ENCODE measurements around the gene LTB. TPM values are rescaled to one million over a fixed set of nuclear protein-coding genes. Genes with fewer than 3 reads are reported as not detected.

The LTB gene
- total RNA-seq, 1 experiment from 2014 or later, result not detected

GRCh38 chr6:31609519-31610406 is 27.5 kb upstream of the LTB start:
- Mint-ChIP-seq H3K9me3 (ENCODE audit: unreplicated experiment) (no peaks in the 10 kb centered on the region), H3K4me3 (ENCODE audit: unreplicated experiment) (no peak overlapping the region), H3K4me1 (ENCODE audit: low read depth, unreplicated experiment) (peaks cover 9% of the 10 kb centered on the region), H3K27ac (ENCODE audit: unreplicated experiment) (no peak overlapping the region), H3K36me3 (ENCODE audit: insufficient read depth, unreplicated experiment) (peaks cover 4% of the 10 kb centered on the region), H3K27me3 (ENCODE audit: insufficient read depth, unreplicated experiment) (no peaks in the 10 kb centered on the region)
- ChIA-PET CTCF (interaction anchor here (0.5 kb wide), 1 partner anchor 1959 kb away, joined by 4 read pairs; no protein-coding TSS in a partner anchor), POLR2A (no interaction called here)
- BruUV-seq (replicated peaks), result no TSS peak
- no peaks in the 10 kb centered on the region for H3K36me3 ChIP-seq (ENCODE audit: control insufficient read depth, insufficient read depth, low read length)
- no peaks in the 10 kb centered on the region for H3K9me3 ChIP-seq
- H3K27me3 ChIP-seq (replicated peaks; ENCODE audit: control insufficient read depth, insufficient read depth, low read length), result no peaks in the 10 kb centered on the region
- intact Hi-C loops (cut with micrococcal nuclease; ENCODE audit: unreplicated experiment), result no loop called here
- DNase-seq, result no peak
- TF ChIP-seq CTCF (IDR thresholded peaks at IDR 0.05; ENCODE audit: insufficient read depth in 1 of 2, low read depth in 1 of 2, low read length in 1 of 2, severe bottlenecking in 1 of 2, unreplicated experiment in 1 of 2), result no peak
- H3K4me1 ChIP-seq, result peaks cover 15% of the 10 kb centered on the region
- no peak overlapping the region for H3K4me3 ChIP-seq (ENCODE audit: low read depth, low read length)

- DNase-seq, result no peak
- Mint-ChIP-seq H3K27ac (ENCODE audit: unreplicated experiment) (no peak overlapping the region), H3K36me3 (ENCODE audit: insufficient read depth, unreplicated experiment) (no peaks in the 10 kb centered on the region), H3K9me3 (ENCODE audit: unreplicated experiment) (no peaks in the 10 kb centered on the region), H3K4me3 (ENCODE audit: unreplicated experiment) (no peak overlapping the region), H3K4me1 (ENCODE audit: low read depth, unreplicated experiment) (no peaks in the 10 kb centered on the region), H3K27me3 (ENCODE audit: insufficient read depth, unreplicated experiment) (no peaks in the 10 kb centered on the region)
- CTCF ChIA-PET, result interaction anchor here (0.9 kb wide), 1 partner anchor 9 kb away, joined by 7 read pairs; no protein-coding TSS in a partner anchor
- no peak for TF ChIP-seq CTCF (IDR thresholded peaks at IDR 0.05; ENCODE audit: insufficient read depth in 1 of 2, low read depth in 1 of 2, low read length in 1 of 2, severe bottlenecking in 1 of 2, unreplicated experiment in 1 of 2)
- Histone ChIP-seq H3K9me3 (no peaks in the 10 kb centered on the region), H3K27me3 (replicated peaks; ENCODE audit: control insufficient read depth, insufficient read depth, low read length) (no peaks in the 10 kb centered on the region), H3K4me3 (ENCODE audit: low read depth, low read length) (no peak overlapping the region), H3K36me3 (ENCODE audit: control insufficient read depth, insufficient read depth, low read length) (no peaks in the 10 kb centered on the region), H3K4me1 (no peaks in the 10 kb centered on the region)
- POLR2A ChIA-PET, result no interaction called here
- intact Hi-C loops (cut with micrococcal nuclease; ENCODE audit: unreplicated experiment), result no loop called here
- no TSS peak for BruUV-seq (replicated peaks)
Observed at GRCh38 chr6:31607317-31607716, 25.1 kb upstream of the LTB start.

GRCh38 chr6:31597006-31597405 is 14.8 kb upstream of the LTB start:
- intact Hi-C loops (cut with micrococcal nuclease; ENCODE audit: unreplicated experiment), result no loop called here
- H3K4me1 Mint-ChIP-seq (ENCODE audit: low read depth, unreplicated experiment), result peaks cover 5% of the 10 kb centered on the region
- ChIA-PET POLR2A (no interaction called here), CTCF (interaction anchor here (0.5 to 4.8 kb wide), 8 partner anchors 11 to 50 kb away, joined by 3 to 80 read pairs (median 4); partner anchors contain the start of genes LST1, LTB and NFKBIL1)
- Histone ChIP-seq H3K9me3 (no peaks in the 10 kb centered on the region), H3K27me3 (replicated peaks; ENCODE audit: control insufficient read depth, insufficient read depth, low read length) (no peaks in the 10 kb centered on the region), H3K4me1 (no peaks in the 10 kb centered on the region), H3K36me3 (ENCODE audit: control insufficient read depth, insufficient read depth, low read length) (no peaks in the 10 kb centered on the region), H3K4me3 (ENCODE audit: low read depth, low read length) (no peak overlapping the region)
- BruUV-seq (replicated peaks), result no TSS peak
- no peaks in the 10 kb centered on the region for H3K27me3 Mint-ChIP-seq (ENCODE audit: insufficient read depth, unreplicated experiment)
- peak; percentile 34 to 38 for TF ChIP-seq CTCF (IDR thresholded peaks at IDR 0.05; ENCODE audit: insufficient read depth in 1 of 2, low read depth in 1 of 2, low read length in 1 of 2, severe bottlenecking in 1 of 2, unreplicated experiment in 1 of 2)
- no peaks in the 10 kb centered on the region for H3K9me3 Mint-ChIP-seq (ENCODE audit: unreplicated experiment)
- peak in 1 of 2 experiments; percentile 52 for DNase-seq
- H3K4me3 Mint-ChIP-seq (ENCODE audit: unreplicated experiment), result no peak overlapping the region
- no peaks in the 10 kb centered on the region for H3K36me3 Mint-ChIP-seq (ENCODE audit: insufficient read depth, unreplicated experiment)
- no peak overlapping the region for H3K27ac Mint-ChIP-seq (ENCODE audit: unreplicated experiment)
